GM13976 (cell line): ENCODE data around the gene ARMH2.

Source experiments
- DNase-seq: peaks from one replicate; pipeline ENCODE4 v3.0.0; 2012; ENCODE audit warnings: low spot score
- in situ Hi-C: fragments of 300-500 bp; cut with MboI; formaldehyde crosslinking; loops from one replicate; pipeline ENCODE4 v1.12.0; 2022; ENCODE audit warnings: low sequenced_read_pairs, mixed read lengths, inconsistent platforms; ENCODE audit not compliant: unreplicated experiment
- TF ChIP-seq, protein P1 (sequence below): IDR thresholded peaks from 2 replicates; pipeline ENCODE4 v1.5.1; 2012; ENCODE audit warnings: borderline replicate concordance, mild to moderate bottlenecking; ENCODE audit not compliant: insufficient read depth; ENCODE audit errors: extremely low read depth, missing control alignments, control extremely low read depth

Gene ARMH2

DNA sequence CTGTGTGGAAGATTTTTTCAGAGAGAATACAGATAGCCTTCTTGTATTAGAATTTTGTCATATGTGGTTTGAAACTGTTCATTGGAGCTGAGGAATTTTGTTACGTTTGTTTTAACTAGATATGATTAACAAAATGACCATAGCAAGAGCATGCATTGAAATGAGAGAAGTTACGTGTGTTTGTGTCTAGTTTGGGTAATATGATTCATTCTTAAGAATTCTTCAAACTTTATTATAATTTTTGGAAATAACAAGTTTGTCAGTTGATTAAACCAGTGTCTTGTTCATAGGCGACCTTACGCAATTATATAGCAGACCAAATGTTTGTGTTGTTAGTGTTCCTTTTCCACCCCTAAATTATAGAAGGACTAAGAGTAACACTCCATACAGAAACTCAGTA is 18.5 kb downstream of the ARMH2 start:
- TF ChIP-seq, protein P1, sequence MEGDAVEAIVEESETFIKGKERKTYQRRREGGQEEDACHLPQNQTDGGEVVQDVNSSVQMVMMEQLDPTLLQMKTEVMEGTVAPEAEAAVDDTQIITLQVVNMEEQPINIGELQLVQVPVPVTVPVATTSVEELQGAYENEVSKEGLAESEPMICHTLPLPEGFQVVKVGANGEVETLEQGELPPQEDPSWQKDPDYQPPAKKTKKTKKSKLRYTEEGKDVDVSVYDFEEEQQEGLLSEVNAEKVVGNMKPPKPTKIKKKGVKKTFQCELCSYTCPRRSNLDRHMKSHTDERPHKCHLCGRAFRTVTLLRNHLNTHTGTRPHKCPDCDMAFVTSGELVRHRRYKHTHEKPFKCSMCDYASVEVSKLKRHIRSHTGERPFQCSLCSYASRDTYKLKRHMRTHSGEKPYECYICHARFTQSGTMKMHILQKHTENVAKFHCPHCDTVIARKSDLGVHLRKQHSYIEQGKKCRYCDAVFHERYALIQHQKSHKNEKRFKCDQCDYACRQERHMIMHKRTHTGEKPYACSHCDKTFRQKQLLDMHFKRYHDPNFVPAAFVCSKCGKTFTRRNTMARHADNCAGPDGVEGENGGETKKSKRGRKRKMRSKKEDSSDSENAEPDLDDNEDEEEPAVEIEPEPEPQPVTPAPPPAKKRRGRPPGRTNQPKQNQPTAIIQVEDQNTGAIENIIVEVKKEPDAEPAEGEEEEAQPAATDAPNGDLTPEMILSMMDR, result no peak
- no peak for DNase-seq
- in situ Hi-C loops, result no loop called here

DNA sequence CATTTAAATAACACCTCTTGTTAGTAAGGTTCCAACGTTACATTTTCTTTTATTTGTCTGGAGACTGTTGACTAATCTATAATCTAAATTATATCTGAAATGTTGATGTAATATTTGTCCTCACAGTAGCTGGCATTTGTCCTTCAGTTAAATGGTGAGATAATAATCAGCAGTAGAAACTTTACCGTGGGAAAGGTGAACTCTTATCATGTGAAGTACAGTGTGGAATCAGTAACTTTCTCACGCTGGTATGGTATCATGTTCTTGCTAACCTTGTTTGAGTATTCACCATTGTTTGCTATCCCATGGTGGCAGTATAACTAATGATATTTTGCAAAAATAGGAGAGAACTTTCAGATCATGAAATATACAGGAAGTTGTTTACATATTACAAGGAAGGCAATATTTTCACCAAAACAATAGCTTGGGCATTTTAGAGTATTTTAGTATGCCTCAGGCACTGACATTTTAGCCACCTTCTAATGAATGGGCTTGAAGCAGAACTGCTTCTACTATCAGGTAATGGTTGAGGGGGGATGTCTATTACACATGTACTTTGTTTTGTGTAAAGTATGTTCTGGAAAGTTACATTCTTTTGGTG is 19.2 kb downstream of the ARMH2 start:
- in situ Hi-C loops, result no loop called here
- peak; percentile 55 for DNase-seq

DNA sequence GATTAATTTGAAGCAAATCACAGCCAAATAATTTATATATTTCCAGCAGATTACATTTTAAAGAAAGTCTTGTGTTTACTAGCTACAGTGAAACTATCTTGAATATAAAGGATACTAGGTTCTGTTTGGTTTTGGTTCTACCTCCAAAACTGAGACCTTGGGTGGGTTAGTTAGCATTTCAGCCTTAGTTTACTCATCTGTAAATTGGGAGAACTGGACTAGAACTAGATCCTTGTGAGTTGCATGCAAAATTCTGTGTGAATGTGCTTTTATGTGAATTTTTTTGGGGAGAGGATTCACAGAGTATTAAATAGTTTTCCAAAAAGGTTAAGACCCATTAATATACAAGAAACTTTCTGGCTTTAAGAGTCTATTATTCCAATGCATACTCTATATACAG is 19.8 kb downstream of the ARMH2 start:
- TF ChIP-seq, protein P1, result no peak
- in situ Hi-C loops, result no loop called here
- DNase-seq, result no peak

More for the DNA sequence above, 19.2 kb downstream of the ARMH2 start:
- TF ChIP-seq, protein P1, result no peak

DNA sequence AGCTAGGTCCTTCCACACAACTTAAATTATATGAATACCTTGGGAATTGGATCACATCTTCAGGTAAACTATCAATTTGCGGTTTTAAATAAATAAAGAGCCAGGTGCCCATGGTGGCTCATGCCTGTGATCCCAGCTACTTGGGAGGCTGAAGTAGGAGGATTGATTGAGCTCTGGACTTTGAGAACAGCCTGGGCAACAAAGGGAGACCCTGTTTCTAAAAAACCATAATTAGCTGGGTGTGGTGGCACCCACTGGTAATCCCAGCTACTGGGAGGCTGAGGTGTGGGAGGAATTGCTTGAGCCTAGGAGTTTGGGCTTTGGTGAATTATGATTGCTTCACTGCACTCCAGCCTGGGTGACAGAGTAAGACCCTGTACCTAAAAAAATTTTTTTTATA is 20.6 kb downstream of the ARMH2 start:
- in situ Hi-C loops, result no loop called here
- DNase-seq, result no peak
- TF ChIP-seq, protein P1, result no peak

DNA sequence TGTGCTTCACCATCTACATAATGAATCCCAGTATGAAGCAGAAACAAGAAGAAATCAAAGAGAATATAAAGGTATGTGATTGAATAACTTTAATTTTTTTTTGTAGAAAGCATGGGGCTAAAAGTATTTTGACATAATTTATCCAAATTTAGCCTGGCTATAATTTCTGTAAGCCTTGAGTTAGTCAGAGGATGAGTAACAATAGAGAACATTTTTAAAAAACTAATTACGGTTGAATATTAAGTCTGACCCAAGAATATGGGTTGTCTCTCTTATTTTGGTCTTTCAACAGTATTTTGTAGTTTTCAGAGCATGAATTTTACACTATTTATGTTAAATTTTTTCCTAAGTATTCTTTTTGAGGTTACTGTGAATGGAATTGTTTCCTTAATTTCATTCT is 21.5 kb downstream of the ARMH2 start:
- in situ Hi-C loops, result no loop called here

DNA sequence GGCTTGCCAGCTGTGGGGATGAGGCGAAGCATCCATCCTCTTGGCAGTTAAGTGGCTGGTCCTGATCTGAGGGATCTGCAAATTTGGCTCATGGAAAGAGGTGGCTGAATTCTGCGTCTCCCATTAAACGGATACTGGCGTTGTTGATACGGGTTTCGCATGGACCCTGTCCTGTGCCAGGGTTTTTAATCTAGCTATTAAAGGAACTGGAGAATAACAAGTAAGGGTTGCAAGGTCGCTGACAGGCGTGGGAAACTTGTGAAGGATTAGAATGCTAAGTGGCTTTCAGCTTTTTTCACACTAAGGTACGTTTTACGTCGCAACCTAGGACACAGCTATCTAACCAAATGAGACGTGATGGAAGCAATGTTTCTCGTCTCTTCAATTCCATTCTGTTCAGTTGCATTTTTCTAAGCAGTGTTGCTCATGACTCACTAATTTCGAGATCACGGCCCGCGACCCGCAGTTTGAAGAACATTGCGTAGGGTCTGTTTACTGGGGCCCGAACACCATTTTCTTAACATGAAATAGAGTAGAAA is 23.1 kb downstream of the ARMH2 start:
- DNase-seq, result no peak
- in situ Hi-C loops, result no loop called here
- TF ChIP-seq, protein P1, result no peak

More for the DNA sequence above, 21.5 kb downstream of the ARMH2 start:
- no peak for DNase-seq
- TF ChIP-seq, protein P1, result no peak
